GM21717 (cell line): Measurements from ENCODE around the gene IL10.
"Not testable (repeated sequence)": the region's sequence is repeated elsewhere in the genome, so short reads cannot be mapped to it uniquely, and the experiment has no call there.

Source experiments
- ATAC-seq: cut with Tn5 transposase; IDR thresholded peaks from one replicate; pipeline ENCODE4 v1.9.1; 2021; ENCODE audit warnings: mild to moderate bottlenecking, moderate library complexity; ENCODE audit not compliant: unreplicated experiment

Gene IL10

GRCh38 chr1:206768472-206769303 is 3.6 kb downstream of the IL10 start:
- ATAC-seq: peak; percentile 1

DNA sequence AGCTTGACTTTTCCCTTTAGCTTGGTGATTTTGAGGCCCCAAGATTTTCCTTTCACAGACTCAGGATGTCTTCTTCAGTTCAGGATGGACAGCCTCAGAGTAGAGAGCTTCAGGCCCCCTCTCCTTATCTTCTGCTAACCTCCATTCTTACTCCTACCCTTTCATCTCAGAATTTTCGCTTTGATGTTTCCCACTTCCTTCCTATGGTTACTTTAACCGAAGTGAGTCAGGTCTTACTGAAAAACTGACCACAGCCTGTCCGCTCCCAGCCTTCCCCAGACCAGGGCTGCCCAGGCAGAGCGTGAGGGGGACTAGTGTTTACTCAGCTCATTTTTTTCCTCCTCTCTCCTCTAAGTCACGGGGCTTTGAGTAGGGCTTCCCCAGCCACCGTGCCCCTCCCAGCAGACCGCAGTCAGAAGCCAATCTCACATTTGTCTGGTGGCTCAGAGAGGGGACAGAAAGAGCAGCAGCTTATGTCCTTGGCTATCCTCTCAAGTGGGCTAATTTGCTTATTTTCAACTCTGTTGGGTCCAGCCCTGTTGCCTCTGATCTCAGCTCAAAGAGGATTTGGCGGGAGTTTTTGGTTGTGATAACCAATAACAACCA is 5.9 kb downstream of the IL10 start:
- ATAC-seq: peak; percentile 51

DNA sequence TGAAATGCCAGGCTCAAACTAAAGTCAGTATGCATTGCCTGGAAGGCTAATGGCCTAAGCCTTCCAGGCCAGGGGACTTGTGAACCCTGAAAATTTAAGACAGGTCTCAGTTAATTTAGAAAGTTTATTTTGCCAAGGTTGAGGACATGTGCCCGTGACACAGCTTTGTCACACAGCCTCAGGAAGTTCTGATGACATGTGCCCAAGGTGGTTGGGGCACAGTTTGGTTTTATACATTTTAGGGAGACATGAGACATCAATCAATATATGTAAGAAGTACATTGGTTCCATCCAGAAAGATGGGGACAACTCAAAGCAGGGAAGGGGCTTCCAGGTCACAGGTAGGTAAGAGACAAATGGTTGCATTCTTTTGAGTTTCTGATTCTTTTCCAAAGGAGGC is 6.5 kb downstream of the IL10 start:
- ATAC-seq: not testable (repeated sequence)

- not testable (repeated sequence) for ATAC-seq
Measured at GRCh38 chr1:206762741-206763364, 9.4 kb downstream of the IL10 start.

DNA sequence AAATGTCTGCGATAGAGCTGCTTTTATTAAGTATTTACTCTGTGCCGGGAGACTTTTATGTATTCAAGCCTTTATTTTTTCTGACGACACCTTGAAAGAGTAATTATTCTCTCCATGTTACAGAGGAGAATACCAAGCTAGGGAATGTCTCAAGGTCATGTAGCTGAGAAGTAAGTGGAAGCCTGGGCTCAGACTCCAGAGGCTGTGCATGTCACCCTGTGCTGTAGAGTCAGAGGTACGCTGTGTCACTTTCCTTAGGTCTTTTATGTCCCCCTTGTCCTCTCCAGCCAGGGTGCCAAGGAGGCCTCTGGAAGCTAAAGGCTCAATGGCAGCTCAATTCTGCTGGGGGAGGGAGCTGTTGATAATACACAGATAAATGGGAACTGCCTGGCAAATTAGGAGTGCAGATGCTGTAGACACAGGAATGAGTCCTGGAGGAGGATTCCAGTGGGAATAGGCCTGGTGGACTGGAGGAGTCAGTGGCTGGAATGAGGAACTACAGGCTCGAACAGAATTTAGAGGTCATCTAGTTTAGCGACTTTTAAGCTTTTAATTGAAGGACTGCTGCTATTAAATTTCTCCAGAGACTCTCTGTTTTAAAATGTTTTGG is 11.0 kb downstream of the IL10 start:
- ATAC-seq: no peak

GRCh38 chr1:206760590-206760989 is 11.7 kb downstream of the IL10 start:
- no peak for ATAC-seq

GRCh38 chr1:206757524-206758266 is 14.6 kb downstream of the IL10 start:
- ATAC-seq: no peak

DNA sequence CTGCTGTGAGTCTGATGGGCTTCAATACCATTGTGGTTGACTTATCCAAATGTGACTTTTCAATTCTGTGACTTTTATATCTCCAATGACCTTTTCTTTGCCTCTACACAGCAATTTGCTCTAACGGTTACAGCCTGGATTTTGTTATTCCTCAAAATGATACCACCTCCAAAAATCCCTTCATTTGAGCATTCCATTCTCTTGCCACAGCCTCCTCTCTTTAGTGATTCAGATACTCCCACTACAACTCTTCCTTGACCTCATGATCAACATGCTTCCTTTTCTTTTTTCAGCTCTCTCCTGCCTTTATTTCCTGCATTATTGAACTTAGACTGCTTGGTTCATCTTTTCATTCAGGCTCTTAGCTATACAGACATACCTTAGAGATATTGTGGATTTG is 18.3 kb downstream of the IL10 start:
- no peak for ATAC-seq

DNA sequence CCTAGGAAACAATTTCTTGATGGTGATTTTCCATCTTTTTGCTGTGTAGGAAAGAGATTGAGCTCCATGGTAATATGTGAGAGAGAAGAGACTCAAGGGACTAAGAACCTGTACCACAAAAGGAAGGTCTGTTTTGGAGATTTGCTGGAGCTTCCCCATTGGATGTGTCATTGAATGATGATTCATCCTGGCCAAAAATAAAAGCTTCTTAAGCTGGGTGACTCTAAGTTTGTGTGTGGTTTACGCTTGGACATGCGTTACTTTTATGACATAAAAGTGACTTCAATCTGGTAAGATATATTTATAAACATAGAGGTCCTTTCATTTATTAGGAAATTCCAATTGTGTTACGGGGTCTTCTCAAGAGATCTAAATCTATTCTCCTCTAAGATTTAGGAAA is 19.2 kb downstream of the IL10 start:
- ATAC-seq: no peak

GRCh38 chr1:206752481-206752880 is 19.8 kb downstream of the IL10 start:
- ATAC-seq: no peak

GRCh38 chr1:206751891-206752290 is 20.4 kb downstream of the IL10 start:
- no peak for ATAC-seq

GRCh38 chr1:206748348-206749030 is 23.8 kb downstream of the IL10 start:
- ATAC-seq: no peak

GRCh38 chr1:206745301-206745700 is 27.0 kb downstream of the IL10 start:
- no peak for ATAC-seq

GRCh38 chr1:206744683-206745082 is 27.6 kb downstream of the IL10 start:
- no peak for ATAC-seq

GRCh38 chr1:206742719-206743383 is 29.4 kb downstream of the IL10 start:
- no peak for ATAC-seq

DNA sequence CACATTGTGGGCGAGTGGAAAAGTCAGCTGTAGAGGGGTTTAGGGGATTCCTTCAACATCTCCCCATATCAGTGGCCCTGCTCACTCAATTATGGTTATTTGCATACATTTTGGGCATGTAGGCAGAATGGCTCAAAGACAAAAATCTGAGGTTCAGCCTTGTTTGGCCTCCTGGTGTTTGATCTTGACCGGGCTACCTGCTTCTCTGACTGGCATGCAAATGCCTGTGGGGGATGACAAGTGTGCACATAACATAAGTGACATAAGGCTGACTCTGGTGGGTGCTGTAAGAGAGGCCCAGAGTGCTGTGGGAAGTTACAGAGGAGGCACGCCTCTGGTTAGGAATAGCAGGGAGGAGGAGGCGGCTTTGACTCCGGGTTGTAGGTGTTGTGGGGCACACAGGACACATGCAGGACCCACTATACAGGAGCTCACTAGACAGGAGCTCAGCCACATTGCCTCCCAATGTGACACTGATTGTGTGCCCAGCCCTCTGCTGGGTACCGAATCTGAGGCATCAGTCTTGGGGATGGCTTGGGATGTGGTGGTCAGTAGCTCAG is 31.1 kb downstream of the IL10 start:
- no peak for ATAC-seq

- peak; percentile 81 for ATAC-seq
Measured at GRCh38 chr1:206739411-206740076, 32.8 kb downstream of the IL10 start.

- no peak for ATAC-seq
Measured at GRCh38 chr1:206738370-206739366, 33.6 kb downstream of the IL10 start.
